ENCODE measurements around the gene OXCT2. TPM values are rescaled to one million over a fixed set of nuclear protein-coding genes. Genes with fewer than 3 reads are reported as not detected.
"Not testable (repeated sequence)": the region's sequence is repeated elsewhere in the genome, so short reads cannot be mapped to it uniquely, and the experiment has no call there.

Gene OXCT2
- total and polyA plus RNA-seq, 2 experiments from 2014 or later, result 0.25 to 1.8 TPM

GRCh38 chr1:39789571-39790110, 18.5 kb upstream of the OXCT2 start:
- no peaks in the 10 kb centered on the region for H3K9me2 ChIP-seq (replicated peaks; ENCODE audit: insufficient read depth)
- WGBS (ENCODE audit: low lambda C conversion rate, missing lambda C conversion rate), result 53% methylated on average over 15 of the region's 15 CpGs
- H3K27me3 ChIP-seq, result peaks cover 13% of the 10 kb centered on the region
- peak overlapping the region; percentile 92 for H3K4me2 ChIP-seq
- H3K36me3 ChIP-seq (replicated peaks; ENCODE audit: insufficient read depth, low read depth), result no peaks in the 10 kb centered on the region
- H3K79me2 ChIP-seq, result no peaks in the 10 kb centered on the region
- H4K20me1 ChIP-seq (ENCODE audit: insufficient read depth, poor library complexity, severe bottlenecking), result no peaks in the 10 kb centered on the region
- no peak overlapping the region for H3K27ac ChIP-seq
- H3K4me3 ChIP-seq, result no peak overlapping the region
- peak overlapping the region; percentile 84 for H2AFZ ChIP-seq
- no peaks in the 10 kb centered on the region for H3K9me3 ChIP-seq (ENCODE audit: low read depth)
- TF ChIP-seq EZH2 (IDR thresholded peaks at IDR 0.05; ENCODE audit: borderline replicate concordance), result no peak
- no peak for TF ChIP-seq CTCF (IDR thresholded peaks at IDR 0.05; ENCODE audit: poor library complexity)
- no peak for TF ChIP-seq EZH2phosphoT487 (IDR thresholded peaks at IDR 0.05; ENCODE audit: low read depth, severe bottlenecking, unreplicated experiment)
- H3K4me1 ChIP-seq (ENCODE audit: insufficient read depth), result no peaks in the 10 kb centered on the region
- DNase-seq (ENCODE audit: low spot score), result no peak

GRCh38 chr1:39788758-39789570, 17.8 kb upstream of the OXCT2 start, which contains the start of gene BMP8B:
Gene BMP8B (minus strand): TSS chr1:39788865. CDS start chr1:39788485, 380 bp downstream.
- Histone ChIP-seq H3K27me3 (peaks cover 13% of the 10 kb centered on the region), H3K9me2 (replicated peaks; ENCODE audit: insufficient read depth) (no peaks in the 10 kb centered on the region), H2AFZ (peak within 1 kb of the TSS; percentile 84), H3K36me3 (replicated peaks; ENCODE audit: insufficient read depth, low read depth) (no peaks in the 10 kb centered on the region), H3K4me1 (ENCODE audit: insufficient read depth) (no peaks in the 10 kb centered on the region), H4K20me1 (ENCODE audit: insufficient read depth, poor library complexity, severe bottlenecking) (no peaks in the 10 kb centered on the region), H3K4me2 (peak within 1 kb of the TSS; percentile 92), H3K9me3 (ENCODE audit: low read depth) (no peaks in the 10 kb centered on the region), H3K79me2 (no peaks in the 10 kb centered on the region), H3K27ac (no peak within 1 kb of the TSS), H3K4me3 (peak within 1 kb of the TSS; percentile 23)
- TF ChIP-seq CTCF (IDR thresholded peaks at IDR 0.05; ENCODE audit: poor library complexity), result no peak
- TF ChIP-seq EZH2phosphoT487 (IDR thresholded peaks at IDR 0.05; ENCODE audit: low read depth, severe bottlenecking, unreplicated experiment), result no peak
- peak; percentile 80 for TF ChIP-seq EZH2 (IDR thresholded peaks at IDR 0.05; ENCODE audit: borderline replicate concordance)
- WGBS (ENCODE audit: low lambda C conversion rate, missing lambda C conversion rate), result 3% methylated on average over 23 of the region's 91 CpGs
- peak; percentile 64 for DNase-seq (ENCODE audit: low spot score)

- no peak overlapping the region for H3K27ac ChIP-seq
- H3K4me3 ChIP-seq, result peak overlapping the region; percentile 23
- H3K4me1 ChIP-seq (ENCODE audit: insufficient read depth), result no peaks in the 10 kb centered on the region
- H3K4me2 ChIP-seq, result peak overlapping the region; percentile 92
- H3K9me2 ChIP-seq (replicated peaks; ENCODE audit: insufficient read depth), result no peaks in the 10 kb centered on the region
- no peaks in the 10 kb centered on the region for H3K9me3 ChIP-seq (ENCODE audit: low read depth)
- peak overlapping the region; percentile 84 for H2AFZ ChIP-seq
- no peak for DNase-seq (ENCODE audit: low spot score)
- 0% methylated on average over 11 of the region's 51 CpGs for WGBS (ENCODE audit: low lambda C conversion rate, missing lambda C conversion rate)
- H3K79me2 ChIP-seq, result no peaks in the 10 kb centered on the region
- H3K36me3 ChIP-seq (replicated peaks; ENCODE audit: insufficient read depth, low read depth), result no peaks in the 10 kb centered on the region
- H4K20me1 ChIP-seq (ENCODE audit: insufficient read depth, poor library complexity, severe bottlenecking), result no peaks in the 10 kb centered on the region
- TF ChIP-seq EZH2phosphoT487 (IDR thresholded peaks at IDR 0.05; ENCODE audit: low read depth, severe bottlenecking, unreplicated experiment) (no peak), CTCF (IDR thresholded peaks at IDR 0.05; ENCODE audit: poor library complexity) (no peak), EZH2 (IDR thresholded peaks at IDR 0.05; ENCODE audit: borderline replicate concordance) (no peak)
- peaks cover 13% of the 10 kb centered on the region for H3K27me3 ChIP-seq
Measured at GRCh38 chr1:39788426-39788757, 17.2 kb upstream of the OXCT2 start.

GRCh38 chr1:39787964-39788363, 16.8 kb upstream of the OXCT2 start:
- H3K4me3 ChIP-seq, result not testable (repeated sequence)
- 5% methylated on average over 36 of the region's 55 CpGs for WGBS (ENCODE audit: low lambda C conversion rate, missing lambda C conversion rate)

More at GRCh38 chr1:39787964-39788363, 16.8 kb upstream of the OXCT2 start:
- not testable (repeated sequence) for H3K4me1 ChIP-seq (ENCODE audit: insufficient read depth); H3K36me3 ChIP-seq (replicated peaks; ENCODE audit: insufficient read depth, low read depth); H3K9me3 ChIP-seq (ENCODE audit: low read depth); H3K27ac ChIP-seq; H3K79me2 ChIP-seq; H2AFZ ChIP-seq; DNase-seq (ENCODE audit: low spot score); H4K20me1 ChIP-seq (ENCODE audit: insufficient read depth, poor library complexity, severe bottlenecking); H3K9me2 ChIP-seq (replicated peaks; ENCODE audit: insufficient read depth)
- Histone ChIP-seq H3K4me2 (peak overlapping the region; percentile 62), H3K27me3 (peaks cover 17% of the 10 kb centered on the region)
